TTC549 (cell line): ENCODE measurements around the gene MAML1.

Experiments
- FAIRE-seq: peaks from 2 replicates; lab custom pipeline; 2012; peaks lifted over from hg19 to GRCh38; lab: Jason Lieb, UNC

MAML1 gene

DNA sequence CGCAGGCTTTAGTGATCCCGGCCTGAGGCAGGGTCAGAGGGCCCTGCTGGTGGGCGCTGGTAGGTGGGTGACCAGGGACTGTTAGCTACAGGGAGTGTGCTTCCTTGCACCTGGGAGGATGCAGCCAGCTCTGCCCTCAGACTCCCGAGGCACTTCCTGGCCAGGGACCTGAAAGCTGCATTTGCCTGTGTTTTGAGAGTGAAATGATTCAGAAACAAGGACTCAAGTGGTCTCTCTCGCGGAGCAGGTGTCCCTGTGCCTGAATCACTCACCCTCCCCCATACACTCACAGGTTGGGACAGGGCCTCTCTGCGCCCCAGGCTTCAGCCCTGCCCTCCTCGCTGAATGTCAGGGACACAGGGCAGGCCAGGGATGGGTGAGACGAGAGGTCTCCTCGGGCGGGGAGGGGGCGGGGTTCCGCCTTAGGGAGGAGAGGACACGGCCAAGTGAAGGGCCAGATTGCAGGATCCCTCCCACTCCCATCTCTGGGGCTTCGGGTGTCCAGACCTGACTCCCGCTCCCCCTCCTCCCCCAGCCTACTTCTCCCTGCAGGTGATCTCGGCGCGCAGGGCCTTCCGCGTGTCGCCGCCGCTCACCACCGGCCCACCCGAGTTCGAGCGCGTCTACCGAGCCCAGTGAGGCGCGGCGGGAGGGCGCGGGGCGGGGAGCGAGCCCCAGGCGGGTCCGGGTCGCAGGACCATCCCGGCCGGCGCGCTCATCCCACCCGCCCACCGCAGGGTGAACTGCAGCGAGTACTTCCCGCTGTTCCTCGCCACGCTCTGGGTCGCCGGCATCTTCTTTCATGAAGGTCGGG is 62.6 kb downstream of the MAML1 start:
- FAIRE-seq: no peak

DNA sequence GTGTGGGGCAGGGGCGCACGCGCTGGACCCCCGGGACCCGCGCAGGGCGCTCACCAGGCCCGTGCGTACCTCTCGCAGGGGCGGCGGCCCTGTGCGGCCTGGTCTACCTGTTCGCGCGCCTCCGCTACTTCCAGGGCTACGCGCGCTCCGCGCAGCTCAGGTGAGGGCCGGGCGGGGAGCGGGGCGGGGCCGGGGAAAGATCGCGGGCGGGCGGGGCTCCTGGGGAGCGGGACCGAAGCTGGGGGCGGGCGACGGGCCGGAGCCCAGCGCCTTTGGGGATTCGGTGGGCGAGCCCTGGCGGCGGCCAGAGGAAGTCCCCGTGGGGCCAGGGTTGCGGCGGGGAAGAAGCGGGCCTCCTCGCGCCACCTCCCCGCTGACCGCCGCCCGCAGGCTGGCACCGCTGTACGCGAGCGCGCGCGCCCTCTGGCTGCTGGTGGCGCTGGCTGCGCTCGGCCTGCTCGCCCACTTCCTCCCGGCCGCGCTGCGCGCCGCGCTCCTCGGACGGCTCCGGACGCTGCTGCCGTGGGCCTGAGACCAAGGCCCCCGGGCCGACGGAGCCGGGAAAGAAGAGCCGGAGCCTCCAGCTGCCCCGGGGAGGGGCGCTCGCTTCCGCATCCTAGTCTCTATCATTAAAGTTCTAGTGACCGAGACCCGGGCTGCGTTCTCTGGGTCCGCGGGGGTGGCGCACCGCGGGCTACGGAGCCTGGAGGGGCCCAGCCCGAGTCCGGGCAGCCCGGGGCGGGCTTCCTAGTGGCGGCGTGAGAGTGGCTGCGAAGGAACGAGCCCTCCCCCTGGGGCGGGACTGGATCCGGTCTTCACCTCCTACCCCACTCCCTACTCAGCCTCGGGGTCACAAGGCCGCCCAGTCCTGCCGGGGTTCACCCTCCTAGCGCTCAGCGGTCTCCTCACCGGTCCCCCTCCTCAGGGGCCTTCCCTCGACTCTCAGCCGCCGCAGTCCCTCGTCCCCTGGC is 63.5 kb downstream of the MAML1 start:
- FAIRE-seq: no peak

DNA sequence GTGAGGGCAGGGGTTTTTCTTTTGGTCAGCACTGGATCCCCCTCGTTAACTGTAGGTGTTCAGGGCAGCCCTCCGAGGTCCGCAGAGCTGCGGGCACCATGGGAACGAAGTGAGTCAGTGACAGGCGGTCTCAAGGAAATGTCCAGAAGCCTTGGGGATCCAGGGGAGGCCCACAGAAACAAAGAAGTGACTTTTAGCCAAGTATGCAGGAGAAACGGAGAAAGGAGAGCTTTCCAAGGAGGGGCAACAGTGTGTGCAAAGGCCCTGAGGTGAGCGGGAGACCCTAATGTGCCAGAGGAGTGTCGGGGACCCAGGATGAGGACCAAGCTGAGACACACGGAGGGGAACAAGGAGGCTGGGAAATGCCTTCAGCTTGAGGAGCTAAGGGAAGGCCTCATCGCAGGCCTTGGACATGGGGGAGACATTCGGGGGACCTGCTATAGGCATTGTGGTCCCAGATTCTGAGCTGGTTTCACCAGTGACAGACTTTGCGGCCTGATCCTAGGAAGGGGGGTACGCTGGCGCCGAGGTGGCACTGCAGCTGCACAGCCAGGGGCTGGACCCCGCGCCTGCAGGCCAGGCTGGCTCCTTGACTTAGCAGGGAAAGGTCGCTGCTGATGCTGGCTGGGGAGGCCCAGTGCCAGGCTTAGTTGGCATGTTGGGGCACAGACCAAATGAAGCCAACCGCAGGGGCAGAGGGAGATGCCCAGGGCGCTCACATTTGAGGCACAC is 64.4 kb downstream of the MAML1 start:
- no peak for FAIRE-seq

DNA sequence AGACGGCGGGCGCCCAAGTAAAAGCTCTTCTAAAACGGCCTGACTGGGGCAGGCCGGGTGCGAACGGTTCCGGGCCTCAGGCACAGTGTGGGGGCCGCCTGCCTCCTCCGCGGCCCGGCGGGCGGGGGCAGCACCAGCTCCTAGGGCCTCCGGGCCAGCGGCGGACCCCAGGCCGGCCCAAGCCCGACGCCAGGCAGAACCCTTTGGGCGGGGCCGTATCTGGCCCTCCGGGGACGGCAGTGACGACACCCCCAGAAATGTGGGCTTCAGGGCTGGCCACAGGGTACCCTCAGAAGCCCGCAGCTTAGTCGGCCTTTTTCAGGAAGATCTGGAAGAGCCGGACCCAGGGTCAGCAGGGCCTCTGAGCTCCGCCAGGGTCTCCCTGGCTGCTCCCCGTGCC is 65.1 kb downstream of the MAML1 start:
- FAIRE-seq: no peak

DNA sequence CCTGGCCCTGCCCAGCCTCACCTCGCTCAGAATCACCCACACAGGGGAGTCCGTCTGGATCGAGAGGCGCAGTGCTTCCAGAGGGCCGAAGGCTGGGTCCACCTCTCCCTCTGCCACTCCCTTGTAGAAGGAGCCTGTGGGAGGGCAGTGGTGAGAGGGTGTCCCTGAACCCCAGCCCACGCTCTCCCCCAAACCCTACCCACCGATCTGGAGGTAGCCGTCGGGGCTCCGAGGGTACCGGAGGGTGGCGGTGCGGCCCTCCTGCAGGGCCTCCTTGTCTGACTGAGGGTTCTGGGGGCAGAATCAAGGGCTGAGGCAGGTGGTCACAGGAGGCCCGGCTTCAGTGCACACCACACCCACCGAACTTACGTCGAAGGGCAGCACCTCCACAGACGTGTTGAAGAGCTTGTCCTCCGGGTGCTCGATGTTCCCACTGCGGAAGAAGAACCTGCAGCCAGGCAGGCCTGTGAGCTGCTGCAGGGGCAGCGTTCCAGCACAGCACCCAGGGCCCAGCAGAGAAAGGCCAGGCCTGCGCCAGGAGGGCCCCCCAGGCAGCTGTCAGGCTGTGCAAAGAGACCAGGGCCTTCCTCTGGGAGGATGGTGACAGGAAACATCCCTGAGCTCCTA is 65.6 kb downstream of the MAML1 start:
- no peak for FAIRE-seq

DNA sequence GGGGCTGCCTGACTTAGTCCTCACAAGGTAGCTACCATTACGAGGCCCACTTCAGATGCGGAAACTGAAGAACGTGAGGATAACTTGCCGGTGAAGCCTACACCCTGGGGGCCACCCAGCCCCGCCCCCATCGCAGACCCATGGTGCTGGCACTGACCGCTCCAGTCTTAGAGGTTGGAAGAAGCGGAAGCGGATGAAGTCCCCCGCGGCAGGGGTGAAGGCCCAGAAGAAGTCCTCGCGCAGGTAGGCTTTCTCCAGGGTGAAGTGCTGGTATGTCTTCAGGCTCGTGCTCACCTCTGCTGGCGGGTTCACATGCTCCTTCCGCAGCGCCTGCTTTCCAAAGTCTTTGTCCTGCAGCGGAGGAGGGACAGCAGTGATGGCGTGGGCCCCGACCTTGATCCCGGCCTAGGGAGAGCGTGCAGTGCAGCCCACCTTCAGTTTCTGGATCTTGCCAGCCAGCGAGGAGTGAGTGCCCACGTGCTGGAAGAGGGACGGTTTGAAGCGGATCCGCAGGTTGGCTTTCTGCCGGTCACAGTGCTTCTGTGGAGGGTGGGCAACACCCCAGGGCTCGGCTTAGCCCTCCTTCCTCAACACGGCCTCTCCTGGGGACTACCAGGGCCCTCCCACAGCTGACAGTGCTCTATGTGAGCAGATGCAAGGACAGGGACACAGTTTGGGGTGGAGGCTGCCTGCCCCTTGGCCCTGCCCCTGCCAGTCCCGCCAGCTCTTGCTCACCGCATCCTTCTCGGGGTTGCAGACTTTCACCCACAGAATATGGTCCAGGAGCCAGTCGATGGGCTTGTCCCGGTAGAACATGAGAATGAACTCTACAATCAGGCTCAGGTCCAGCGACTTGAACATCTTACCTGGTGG is 66.4 kb downstream of the MAML1 start:
- FAIRE-seq: no peak

DNA sequence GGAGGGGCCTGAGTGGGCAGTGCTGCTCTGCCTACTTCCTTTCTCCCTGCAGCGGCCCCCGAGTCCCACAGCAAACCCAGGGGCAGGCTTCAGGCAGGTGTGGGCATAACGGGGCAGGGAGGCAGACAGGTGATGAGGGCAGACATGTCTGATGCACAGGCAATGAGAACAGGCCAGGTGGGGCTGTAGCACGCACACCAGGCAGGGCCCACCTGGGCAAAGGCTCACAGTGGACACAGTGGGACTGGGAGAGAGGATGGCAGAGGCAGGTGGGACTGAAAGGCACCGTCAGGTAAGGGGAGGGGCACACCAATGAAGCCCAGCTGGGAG is 67.0 kb downstream of the MAML1 start:
- no peak for FAIRE-seq

DNA sequence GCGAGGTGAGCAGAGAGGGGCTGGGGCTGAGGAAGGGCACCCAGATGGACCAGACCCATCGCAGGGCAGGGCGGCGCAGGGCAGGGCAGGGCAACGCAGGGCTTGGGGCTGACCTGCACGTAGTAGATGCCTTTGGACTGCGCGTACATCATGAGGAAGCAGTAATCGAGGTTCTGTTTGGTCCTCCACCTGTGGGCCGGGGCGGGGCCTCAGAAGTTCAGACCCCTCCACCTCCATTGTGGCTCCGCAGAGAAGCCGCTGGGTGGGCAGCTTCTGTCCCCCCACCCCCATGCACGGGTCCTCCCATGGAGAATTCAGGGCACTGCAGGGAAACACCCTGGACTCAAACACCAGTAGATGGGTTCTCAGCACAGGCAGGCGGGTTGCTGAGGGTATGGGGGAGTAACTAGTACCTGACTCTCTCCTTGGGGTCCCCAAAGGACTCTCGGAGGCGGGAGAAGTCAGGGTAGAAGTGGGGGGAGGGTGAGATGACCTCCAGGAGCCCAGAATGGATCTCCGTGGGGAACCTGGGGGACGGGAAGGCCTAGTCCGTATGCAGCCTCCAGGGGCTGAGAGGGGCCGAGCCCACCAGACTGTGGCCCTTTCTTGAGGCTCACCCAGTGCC is 67.6 kb downstream of the MAML1 start:
- no peak for FAIRE-seq

DNA sequence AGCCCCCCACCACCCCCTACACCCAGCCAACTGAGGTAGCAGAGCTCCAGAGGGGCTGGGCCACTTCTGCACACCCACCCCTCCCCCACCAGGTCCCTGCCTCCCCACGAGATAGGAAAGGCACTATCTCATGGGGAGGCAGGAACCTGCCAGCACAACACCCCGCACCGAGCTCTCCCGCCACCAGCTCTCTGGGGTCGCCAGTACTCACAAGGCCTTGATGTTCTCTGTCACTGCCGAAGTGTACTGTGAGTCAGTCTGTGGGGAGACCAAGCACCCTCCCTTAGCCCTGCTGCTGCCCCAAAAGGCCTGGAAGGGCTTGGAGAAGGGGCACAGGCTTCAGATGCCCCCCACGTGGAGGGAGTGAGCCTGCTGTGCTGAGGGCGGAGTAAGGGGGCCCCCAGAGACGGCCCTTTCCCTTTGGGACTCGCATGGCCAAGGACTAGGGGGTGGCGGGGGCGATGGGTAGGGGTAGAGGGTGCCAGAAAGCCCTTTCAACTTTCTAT is 68.1 kb downstream of the MAML1 start:
- FAIRE-seq: no peak

DNA sequence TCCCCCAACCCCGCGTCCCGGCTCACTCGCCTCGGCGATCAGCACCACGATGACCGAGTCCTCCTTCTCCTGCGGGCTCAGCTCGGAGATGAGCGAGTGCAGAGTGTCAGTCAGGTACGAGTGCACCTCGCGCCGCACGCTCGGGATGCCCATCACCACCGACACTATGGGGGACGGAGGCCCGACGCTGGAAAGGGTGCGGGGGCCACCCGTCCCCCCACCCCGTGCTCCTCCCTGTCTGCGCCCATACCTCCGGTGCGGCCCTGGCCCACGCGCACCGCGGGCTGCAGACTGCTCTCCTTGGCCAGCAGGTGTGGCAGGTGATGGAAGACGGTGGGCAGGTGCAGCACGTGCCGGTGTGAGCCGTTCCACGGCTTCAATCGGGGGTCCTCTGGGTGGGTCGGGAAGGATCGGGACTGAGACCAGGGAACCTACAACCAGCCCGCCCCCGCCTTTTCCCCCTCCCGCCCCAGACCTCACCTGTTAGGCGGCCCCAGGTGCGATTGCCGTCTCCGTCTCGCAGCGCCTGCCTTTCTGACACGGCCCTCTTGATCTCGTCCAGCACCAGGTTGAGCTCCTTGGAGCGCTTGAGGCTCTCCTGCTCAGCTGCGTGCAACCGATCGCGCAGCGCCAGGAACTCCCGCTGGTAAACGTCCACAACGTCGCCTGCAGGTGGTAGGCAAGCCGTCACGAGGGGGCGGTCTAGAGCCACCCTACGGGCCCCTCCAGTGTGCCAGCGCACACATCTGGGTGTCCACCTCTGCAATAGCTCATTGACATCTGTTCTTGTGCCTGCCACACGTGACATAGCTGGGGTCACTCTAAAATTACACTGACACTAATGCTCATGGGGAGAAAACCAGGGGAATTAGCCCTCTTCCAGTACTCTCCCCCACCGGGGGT is 68.9 kb downstream of the MAML1 start:
- FAIRE-seq: no peak

DNA sequence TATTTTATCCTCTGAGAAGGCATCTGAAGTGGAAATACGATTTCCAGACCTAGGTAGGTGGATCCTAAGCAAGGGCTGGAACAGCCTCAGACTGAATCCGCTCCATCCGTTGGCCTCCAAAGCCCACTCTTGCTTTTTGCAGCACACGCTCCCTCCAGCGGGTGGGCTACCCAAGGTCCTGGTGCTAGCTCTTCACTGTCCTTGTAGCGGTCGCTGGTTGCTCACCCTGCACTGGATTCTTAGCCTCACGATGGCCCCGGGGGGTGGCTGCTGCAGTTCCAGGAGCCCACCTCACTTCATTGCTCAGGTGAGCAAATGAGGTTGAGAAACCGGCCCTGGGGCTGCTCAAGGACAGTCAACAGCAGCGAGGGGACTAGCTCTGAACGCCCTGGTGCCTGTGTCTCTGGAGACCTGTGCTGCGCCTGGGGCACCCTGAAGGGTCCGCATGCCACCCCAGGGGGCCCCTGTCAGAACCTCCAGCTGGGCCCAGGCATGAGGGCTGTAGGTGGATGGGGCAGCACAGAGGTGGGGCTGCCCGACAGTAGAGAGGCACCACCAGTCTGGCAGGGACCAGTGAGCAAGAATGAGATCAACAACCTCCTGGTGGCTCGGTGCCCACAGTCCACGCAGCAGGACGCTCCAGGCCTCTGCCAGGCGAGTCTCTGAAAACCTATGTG is 69.7 kb downstream of the MAML1 start:
- no peak for FAIRE-seq

DNA sequence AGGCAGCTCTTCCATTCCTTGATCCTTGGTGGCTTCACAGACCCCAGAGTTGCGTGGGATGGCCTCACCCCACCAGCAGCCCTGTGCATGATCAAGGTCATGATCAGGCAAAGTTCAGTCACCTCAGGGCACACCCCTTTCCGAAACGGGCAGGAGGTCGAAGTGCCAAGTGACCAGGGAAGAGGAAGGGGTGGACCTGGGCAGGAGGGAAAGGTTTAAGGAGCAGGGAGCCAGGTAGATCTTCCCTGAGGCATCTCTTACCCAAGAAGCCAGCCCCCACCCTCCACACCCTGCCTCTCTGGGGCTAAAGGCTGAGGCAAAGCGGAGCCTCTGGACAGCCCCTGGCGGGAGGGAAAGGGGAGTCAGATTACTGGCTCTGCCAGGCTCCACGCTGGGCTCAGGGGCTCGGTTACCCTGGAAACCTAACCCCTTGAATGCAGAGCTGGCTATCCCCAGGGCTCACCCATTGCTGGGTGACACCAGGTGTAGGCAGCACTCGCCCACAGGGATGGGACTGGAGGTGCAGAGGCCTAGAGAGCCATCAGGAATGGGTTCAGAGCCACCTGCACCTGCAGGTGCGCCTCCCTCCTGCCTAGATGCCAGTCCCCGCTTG is 70.4 kb downstream of the MAML1 start:
- no peak for FAIRE-seq

DNA sequence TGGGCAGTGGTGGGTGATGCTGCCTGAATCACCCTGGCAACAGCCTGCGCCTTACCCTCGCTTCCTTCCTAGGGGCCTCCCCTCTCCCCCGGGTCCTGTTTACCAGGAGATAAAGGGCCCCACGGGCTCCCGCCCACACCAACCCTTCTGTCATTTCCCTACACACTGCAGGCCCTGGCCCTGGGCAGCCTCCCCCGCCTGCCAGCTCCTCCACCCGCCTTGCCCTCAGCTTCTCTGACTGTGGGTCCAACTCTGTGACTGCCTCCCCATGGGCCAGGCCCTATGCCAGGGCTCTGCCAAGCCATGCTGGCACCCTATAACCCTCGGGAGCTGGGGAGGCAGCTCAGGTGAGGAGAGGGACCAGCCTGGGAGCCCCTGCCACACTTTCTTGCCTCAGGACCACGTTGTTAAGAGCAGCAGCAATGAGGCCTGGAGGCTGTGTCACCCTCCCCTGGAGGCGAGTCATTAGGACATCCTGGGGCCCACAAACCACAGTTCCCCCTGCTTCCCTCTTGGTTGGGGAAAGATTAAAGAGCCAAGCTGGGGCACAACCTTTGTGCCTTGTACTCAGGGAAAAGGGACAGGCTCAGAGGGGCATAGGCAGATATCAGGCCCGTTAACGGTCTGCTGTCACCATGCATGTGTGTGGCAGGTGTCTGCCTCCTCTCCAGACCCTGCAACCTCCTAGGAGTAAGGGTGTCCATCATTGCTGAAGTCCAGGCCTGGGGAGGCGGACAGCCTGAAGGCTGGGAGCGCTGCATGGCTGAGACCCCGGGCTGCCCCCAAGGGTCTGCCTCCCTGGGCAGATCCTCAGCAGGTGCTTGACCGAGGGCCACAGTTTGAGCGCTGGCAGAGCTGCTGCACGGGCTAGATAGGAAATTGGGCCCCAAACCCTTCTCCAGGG is 71.3 kb downstream of the MAML1 start:
- FAIRE-seq: no peak

DNA sequence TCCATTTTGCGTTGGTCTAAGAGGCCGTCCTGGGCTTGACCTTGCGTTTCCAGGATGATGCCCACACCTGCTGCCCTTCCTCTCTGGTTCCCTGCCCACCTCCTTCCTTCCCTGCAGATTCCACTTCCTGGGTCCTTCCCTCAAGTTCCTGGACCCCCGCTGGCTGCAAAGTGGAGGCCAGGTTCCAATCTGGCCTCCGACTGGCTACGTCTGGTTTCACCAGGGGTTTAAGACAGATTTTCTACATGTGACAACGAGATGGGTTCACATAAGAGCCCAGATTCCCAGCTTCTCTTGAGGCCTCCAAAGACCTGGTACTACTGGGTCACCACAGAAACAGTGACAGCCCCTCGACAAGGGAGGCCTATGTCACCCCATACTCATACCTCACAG is 71.9 kb downstream of the MAML1 start:
- FAIRE-seq: no peak

DNA sequence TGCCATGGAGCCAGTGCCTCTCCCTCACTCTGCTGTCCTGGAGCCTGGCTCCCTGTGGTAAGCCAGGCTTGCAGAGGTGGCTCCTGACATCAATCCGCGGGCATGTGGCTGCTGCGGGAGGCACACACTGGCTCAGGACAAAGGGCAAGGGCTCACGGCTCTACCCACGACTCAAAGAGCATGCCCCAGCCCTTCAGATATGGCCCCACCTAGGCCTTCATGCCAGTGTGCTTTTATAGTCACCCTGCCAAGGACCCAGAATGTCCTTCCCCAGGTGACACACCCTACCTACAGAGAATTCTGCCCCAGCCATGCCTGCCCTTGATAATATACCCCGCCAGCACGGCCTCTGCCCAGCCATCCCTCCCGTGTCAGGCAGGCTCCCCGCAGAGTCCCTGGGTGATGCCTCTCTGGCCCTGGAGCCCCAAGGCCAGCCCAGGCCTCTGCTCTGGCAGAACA is 72.5 kb downstream of the MAML1 start:
- no peak for FAIRE-seq

DNA sequence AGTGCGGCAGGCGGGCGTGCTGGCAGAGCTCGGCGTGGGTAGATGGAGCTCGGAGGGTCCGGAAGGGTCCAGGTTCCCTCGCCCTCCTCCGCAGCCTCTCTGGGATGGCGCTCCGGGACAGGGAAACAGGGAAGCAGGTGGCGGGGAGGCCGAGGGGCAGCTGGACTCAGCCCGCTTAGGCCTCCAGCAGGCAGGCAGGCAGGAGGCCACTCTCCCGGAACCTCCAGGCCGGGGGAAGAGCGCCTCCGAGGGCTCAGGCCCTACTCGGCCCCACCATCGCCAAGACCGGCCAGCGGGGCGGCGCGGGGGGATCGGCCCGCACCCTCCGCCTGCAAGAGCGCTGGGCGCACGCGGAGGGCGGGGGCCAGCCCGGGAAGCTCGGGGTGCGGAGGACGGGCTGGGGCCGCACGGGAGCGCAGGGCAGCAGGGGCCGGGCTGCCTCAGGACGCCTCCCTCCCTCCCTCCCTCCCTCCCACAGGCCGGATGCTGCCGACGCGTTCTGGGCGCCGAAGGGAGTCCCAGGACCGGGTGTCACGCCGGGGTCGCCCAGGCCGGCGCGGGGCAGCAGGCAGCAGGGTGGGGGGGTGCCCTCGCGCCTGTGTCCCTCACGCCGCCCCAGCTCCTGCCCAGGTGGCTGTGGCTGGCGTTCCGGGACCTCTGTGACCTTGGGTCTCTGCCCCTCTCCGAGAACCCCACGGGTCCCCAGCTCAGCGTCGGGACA is 73.1 kb downstream of the MAML1 start:
- no peak for FAIRE-seq
